ENCODE results near the gene HIVEP1.

The HIVEP1 gene

GRCh38 chr6:11975353-11975977, 36.6 kb upstream of the HIVEP1 start:
- H3K4me1 ChIP-seq (ENCODE audit: control insufficient read depth, insufficient read depth, low read length), result no peaks in the 10 kb centered on the region
- no peak overlapping the region for H3K9ac ChIP-seq (ENCODE audit: low read length)
- no peaks in the 10 kb centered on the region for H3K9me3 ChIP-seq (ENCODE audit: control insufficient read depth, low read length)
- no peak overlapping the region for H3K4me3 ChIP-seq (ENCODE audit: low read length)
- no peaks in the 10 kb centered on the region for H3K27me3 ChIP-seq (ENCODE audit: control insufficient read depth, insufficient read depth, low read length)
- no peaks in the 10 kb centered on the region for H3K36me3 ChIP-seq (ENCODE audit: control insufficient read depth, insufficient read depth, low read length)

- Histone ChIP-seq H3K9ac (ENCODE audit: low read length) (no peak overlapping the region), H3K9me3 (ENCODE audit: control insufficient read depth, low read length) (no peaks in the 10 kb centered on the region), H3K4me1 (ENCODE audit: control insufficient read depth, insufficient read depth, low read length) (no peaks in the 10 kb centered on the region), H3K4me3 (ENCODE audit: low read length) (no peak overlapping the region), H3K27me3 (ENCODE audit: control insufficient read depth, insufficient read depth, low read length) (no peaks in the 10 kb centered on the region), H3K36me3 (ENCODE audit: control insufficient read depth, insufficient read depth, low read length) (no peaks in the 10 kb centered on the region)
These were observed 35.6 kb upstream of the HIVEP1 start for GRCh38 chr6:11976489-11976888.

- no peaks in the 10 kb centered on the region for H3K4me1 ChIP-seq (ENCODE audit: control insufficient read depth, insufficient read depth, low read length)
- no peak overlapping the region for H3K9ac ChIP-seq (ENCODE audit: low read length)
- no peaks in the 10 kb centered on the region for H3K36me3 ChIP-seq (ENCODE audit: control insufficient read depth, insufficient read depth, low read length)
- no peaks in the 10 kb centered on the region for H3K9me3 ChIP-seq (ENCODE audit: control insufficient read depth, low read length)
- H3K27me3 ChIP-seq (ENCODE audit: control insufficient read depth, insufficient read depth, low read length), result no peaks in the 10 kb centered on the region
- H3K4me3 ChIP-seq (ENCODE audit: low read length), result no peak overlapping the region
These were observed 34.9 kb upstream of the HIVEP1 start for GRCh38 chr6:11977193-11977592.

- Histone ChIP-seq H3K9ac (ENCODE audit: low read length) (no peak overlapping the region), H3K4me1 (ENCODE audit: control insufficient read depth, insufficient read depth, low read length) (no peaks in the 10 kb centered on the region), H3K4me3 (ENCODE audit: low read length) (no peak overlapping the region), H3K9me3 (ENCODE audit: control insufficient read depth, low read length) (no peaks in the 10 kb centered on the region), H3K36me3 (ENCODE audit: control insufficient read depth, insufficient read depth, low read length) (no peaks in the 10 kb centered on the region), H3K27me3 (ENCODE audit: control insufficient read depth, insufficient read depth, low read length) (no peaks in the 10 kb centered on the region)
These were observed 34.4 kb upstream of the HIVEP1 start for GRCh38 chr6:11977738-11978137.

GRCh38 chr6:11978169-11978987, 33.7 kb upstream of the HIVEP1 start:
- Histone ChIP-seq H3K4me1 (ENCODE audit: control insufficient read depth, insufficient read depth, low read length) (no peaks in the 10 kb centered on the region), H3K36me3 (ENCODE audit: control insufficient read depth, insufficient read depth, low read length) (no peaks in the 10 kb centered on the region), H3K4me3 (ENCODE audit: low read length) (no peak overlapping the region), H3K9me3 (ENCODE audit: control insufficient read depth, low read length) (no peaks in the 10 kb centered on the region), H3K27me3 (ENCODE audit: control insufficient read depth, insufficient read depth, low read length) (no peaks in the 10 kb centered on the region), H3K9ac (ENCODE audit: low read length) (no peak overlapping the region)

- Histone ChIP-seq H3K36me3 (ENCODE audit: control insufficient read depth, insufficient read depth, low read length) (no peaks in the 10 kb centered on the region), H3K9me3 (ENCODE audit: control insufficient read depth, low read length) (no peaks in the 10 kb centered on the region), H3K4me1 (ENCODE audit: control insufficient read depth, insufficient read depth, low read length) (no peaks in the 10 kb centered on the region), H3K4me3 (ENCODE audit: low read length) (no peak overlapping the region), H3K27me3 (ENCODE audit: control insufficient read depth, insufficient read depth, low read length) (no peaks in the 10 kb centered on the region), H3K9ac (ENCODE audit: low read length) (no peak overlapping the region)
These were observed 32.2 kb upstream of the HIVEP1 start for GRCh38 chr6:11979866-11980265.

- Histone ChIP-seq H3K9ac (ENCODE audit: low read length) (no peak overlapping the region), H3K27me3 (ENCODE audit: control insufficient read depth, insufficient read depth, low read length) (no peaks in the 10 kb centered on the region), H3K4me1 (ENCODE audit: control insufficient read depth, insufficient read depth, low read length) (no peaks in the 10 kb centered on the region), H3K9me3 (ENCODE audit: control insufficient read depth, low read length) (no peaks in the 10 kb centered on the region), H3K36me3 (ENCODE audit: control insufficient read depth, insufficient read depth, low read length) (no peaks in the 10 kb centered on the region), H3K4me3 (ENCODE audit: low read length) (no peak overlapping the region)
These were observed 28.8 kb upstream of the HIVEP1 start for GRCh38 chr6:11983306-11983705.

GRCh38 chr6:11987386-11987785, 24.7 kb upstream of the HIVEP1 start:
- no peak overlapping the region for H3K4me3 ChIP-seq (ENCODE audit: low read length)

GRCh38 chr6:11989386-11989785, 22.7 kb upstream of the HIVEP1 start:
- Histone ChIP-seq H3K27me3 (ENCODE audit: control insufficient read depth, insufficient read depth, low read length) (no peaks in the 10 kb centered on the region), H3K9me3 (ENCODE audit: control insufficient read depth, low read length) (no peaks in the 10 kb centered on the region), H3K4me3 (ENCODE audit: low read length) (no peak overlapping the region), H3K9ac (ENCODE audit: low read length) (no peak overlapping the region), H3K36me3 (ENCODE audit: control insufficient read depth, insufficient read depth, low read length) (no peaks in the 10 kb centered on the region), H3K4me1 (ENCODE audit: control insufficient read depth, insufficient read depth, low read length) (no peaks in the 10 kb centered on the region)

More at GRCh38 chr6:11987386-11987785, 24.7 kb upstream of the HIVEP1 start:
- Histone ChIP-seq H3K9me3 (ENCODE audit: control insufficient read depth, low read length) (no peaks in the 10 kb centered on the region), H3K9ac (ENCODE audit: low read length) (no peak overlapping the region), H3K36me3 (ENCODE audit: control insufficient read depth, insufficient read depth, low read length) (no peaks in the 10 kb centered on the region), H3K4me1 (ENCODE audit: control insufficient read depth, insufficient read depth, low read length) (no peaks in the 10 kb centered on the region), H3K27me3 (ENCODE audit: control insufficient read depth, insufficient read depth, low read length) (no peaks in the 10 kb centered on the region)

GRCh38 chr6:11992086-11992485, 20.0 kb upstream of the HIVEP1 start:
- no peaks in the 10 kb centered on the region for H3K36me3 ChIP-seq (ENCODE audit: control insufficient read depth, insufficient read depth, low read length)
- H3K9me3 ChIP-seq (ENCODE audit: control insufficient read depth, low read length), result no peaks in the 10 kb centered on the region
- no peaks in the 10 kb centered on the region for H3K4me1 ChIP-seq (ENCODE audit: control insufficient read depth, insufficient read depth, low read length)
- no peak overlapping the region for H3K9ac ChIP-seq (ENCODE audit: low read length)
- H3K4me3 ChIP-seq (ENCODE audit: low read length), result no peak overlapping the region
- no peaks in the 10 kb centered on the region for H3K27me3 ChIP-seq (ENCODE audit: control insufficient read depth, insufficient read depth, low read length)

- H3K36me3 ChIP-seq (ENCODE audit: control insufficient read depth, insufficient read depth, low read length), result no peaks in the 10 kb centered on the region
- no peaks in the 10 kb centered on the region for H3K27me3 ChIP-seq (ENCODE audit: control insufficient read depth, insufficient read depth, low read length)
- H3K9ac ChIP-seq (ENCODE audit: low read length), result no peak overlapping the region
- no peaks in the 10 kb centered on the region for H3K4me1 ChIP-seq (ENCODE audit: control insufficient read depth, insufficient read depth, low read length)
- H3K9me3 ChIP-seq (ENCODE audit: control insufficient read depth, low read length), result no peaks in the 10 kb centered on the region
- H3K4me3 ChIP-seq (ENCODE audit: low read length), result no peak overlapping the region
These were observed 17.1 kb upstream of the HIVEP1 start for GRCh38 chr6:11994875-11995461.

GRCh38 chr6:11996751-11997150, 15.4 kb upstream of the HIVEP1 start:
- Histone ChIP-seq H3K27me3 (ENCODE audit: control insufficient read depth, insufficient read depth, low read length) (no peaks in the 10 kb centered on the region), H3K9ac (ENCODE audit: low read length) (no peak overlapping the region), H3K4me1 (ENCODE audit: control insufficient read depth, insufficient read depth, low read length) (no peaks in the 10 kb centered on the region), H3K9me3 (ENCODE audit: control insufficient read depth, low read length) (no peaks in the 10 kb centered on the region), H3K4me3 (ENCODE audit: low read length) (no peak overlapping the region), H3K36me3 (ENCODE audit: control insufficient read depth, insufficient read depth, low read length) (no peaks in the 10 kb centered on the region)
